Measurements from ENCODE around the gene TBL1X.

- TF ChIP-seq CTCF (IDR thresholded peaks at IDR 0.05) (no peak), POLR2A (IDR thresholded peaks at IDR 0.05) (no peak)
Measured at GRCh38 chrX:9785944-9786797, 321.3 kb downstream of the TBL1X start, which contains the start of gene SHROOM2.
